Fibroblast of lung (primary cell): Measurements from ENCODE around the gene MAP2K2. TPM values are rescaled to one million over a fixed set of nuclear protein-coding genes. Genes with fewer than 3 reads are reported as not detected.

Experiments used
- DNase-seq, 2 donors: peaks; one replicate each; pipeline versions ENCODE4 v3.0.0 to v3.0.0-alpha.2; 2010; ENCODE audit warnings: low read depth in 2 of 2
- H2AFZ ChIP-seq: 2 replicates; pipeline ENCODE4 v1.5.1; 2012; ENCODE audit warnings: low read length, control low read depth, inconsistent platforms
- H3K27ac ChIP-seq: 2 replicates; pipeline ENCODE4 v1.5.1; 2011; ENCODE audit warnings: low read length, control low read depth; ENCODE audit not compliant: insufficient read depth
- H3K27me3 ChIP-seq: 2 replicates; pipeline ENCODE4 v1.5.1; 2011; ENCODE audit warnings: mild to moderate bottlenecking, low read length; ENCODE audit not compliant: control insufficient read depth, insufficient read depth
- H3K36me3 ChIP-seq: 2 replicates; pipeline ENCODE4 v1.5.1; 2011; ENCODE audit warnings: low read length; ENCODE audit not compliant: control insufficient read depth, insufficient read depth
- H3K4me1 ChIP-seq: 2 replicates; pipeline ENCODE4 v1.5.1; 2011; ENCODE audit warnings: low read length; ENCODE audit not compliant: control insufficient read depth, insufficient read depth; ENCODE audit errors: extremely low read depth
- H3K4me2 ChIP-seq: 2 replicates; pipeline ENCODE4 v1.5.1; 2011; ENCODE audit warnings: low read length, control low read depth; ENCODE audit not compliant: insufficient read depth; ENCODE audit errors: extremely low read depth
- H3K4me3 ChIP-seq, 4 experiments: fragments of 200-600 bp in 1 of 4; sonication (generic) in 1 of 4; replicated peaks in 1 of 4; 2 replicates each; pipeline ENCODE4 v1.5.1; 2011 to 2016; ENCODE audit warnings: low read length in 4 of 4, low read depth in 3 of 4, mild to moderate bottlenecking in 3 of 4, control low read depth in 2 of 4, inconsistent platforms in 1 of 4, mixed read lengths in 1 of 4; ENCODE audit not compliant: insufficient read depth in 1 of 4; ENCODE audit errors: control extremely low read depth in 1 of 4
- H3K79me2 ChIP-seq: 2 replicates; pipeline ENCODE4 v1.5.1; 2012; ENCODE audit warnings: mild to moderate bottlenecking, low read length, inconsistent platforms; ENCODE audit not compliant: control insufficient read depth, insufficient read depth
- H3K9ac ChIP-seq: 2 replicates; pipeline ENCODE4 v1.5.1; 2011; ENCODE audit warnings: mild to moderate bottlenecking, low read length, control low read depth; ENCODE audit not compliant: insufficient read depth
- H3K9me3 ChIP-seq: 2 replicates; pipeline ENCODE4 v1.5.1; 2012; ENCODE audit warnings: low read depth, low read length; ENCODE audit not compliant: control insufficient read depth, insufficient read depth
- H4K20me1 ChIP-seq: 2 replicates; pipeline ENCODE4 v1.5.1; 2011; ENCODE audit warnings: low read length; ENCODE audit not compliant: control insufficient read depth, insufficient read depth; ENCODE audit errors: extremely low read depth
- CTCF ChIP-seq, 2 donors: IDR thresholded peaks in 1 of 2; conservative IDR thresholded peaks in 1 of 2; 1 replicate in 1 of 2; 2 replicates in 1 of 2; pipeline ENCODE4 v1.5.1; 2011 to 2012; ENCODE audit warnings: low read length in 2 of 2, control low read depth in 1 of 2, inconsistent platforms in 1 of 2, low read depth in 1 of 2, mild to moderate bottlenecking in 1 of 2
- EZH2 ChIP-seq: IDR thresholded peaks from 2 replicates; pipeline ENCODE4 v1.5.1; 2012; ENCODE audit warnings: low read length, control low read depth, mild to moderate bottlenecking; ENCODE audit errors: missing control alignments
- polyA plus RNA-seq, 2 donors: library from polyadenylated mRNA; depleted of rRNA in 1 of 2; stranded (reverse) in 1 of 2; unstranded in 1 of 2; fragments of >200 nt; gene quantifications; 2 replicates each; pipeline ENCODE4 v1.2.1, GENCODE V29; 2011 to 2012; ENCODE audit warnings: missing spikeins in 1 of 2
- total RNA-seq: library from RNA; depleted of rRNA; stranded (reverse); fragments of >200 nt; gene quantifications from 2 replicates; pipeline ENCODE4 v1.2.1, GENCODE V29; 2014

MAP2K2 gene
- total and polyA plus RNA-seq, 2 donors (not counting 1 experiment from before 2014, with no cell fraction given) = 61.6 to 159 TPM

GRCh38 chr19:4054441-4055208 is 69.3 kb downstream of the MAP2K2 start:
- no peak overlapping the region for H2AFZ ChIP-seq
- no peaks in the 10 kb centered on the region for H3K27me3 ChIP-seq
- DNase-seq = no peak
- H3K36me3 ChIP-seq = peaks cover 28% of the 10 kb centered on the region
- peaks cover 4% of the 10 kb centered on the region for H4K20me1 ChIP-seq
- peaks cover 91% of the 10 kb centered on the region for H3K79me2 ChIP-seq
- H3K9ac ChIP-seq = no peak overlapping the region
- no peaks in the 10 kb centered on the region for H3K9me3 ChIP-seq
- no peak overlapping the region for H3K4me2 ChIP-seq
- H3K4me3 ChIP-seq = no peak overlapping the region
- TF ChIP-seq EZH2 = no peak
- no peak for TF ChIP-seq CTCF (conservative IDR thresholded peaks at IDR 0.05 in 1 of 2, IDR thresholded peaks at IDR 0.05 in 1 of 2; ENCODE audit: low read depth in 1 of 2, low read length in 2 of 2)
- H3K27ac ChIP-seq = no peak overlapping the region
- H3K4me1 ChIP-seq = peaks cover 31% of the 10 kb centered on the region

- Histone ChIP-seq H3K79me2 (peaks cover 90% of the 10 kb centered on the region), H3K36me3 (peaks cover 28% of the 10 kb centered on the region), H3K9me3 (no peaks in the 10 kb centered on the region), H3K4me3 (no peak overlapping the region), H2AFZ (no peak overlapping the region), H3K27me3 (no peaks in the 10 kb centered on the region), H3K9ac (no peak overlapping the region), H3K27ac (no peak overlapping the region), H4K20me1 (peaks cover 4% of the 10 kb centered on the region), H3K4me2 (no peak overlapping the region), H3K4me1 (peaks cover 22% of the 10 kb centered on the region)
- peak in 1 of 2 donors; percentile 13 for DNase-seq
- TF ChIP-seq CTCF (conservative IDR thresholded peaks at IDR 0.05 in 1 of 2, IDR thresholded peaks at IDR 0.05 in 1 of 2; ENCODE audit: low read depth in 1 of 2, low read length in 2 of 2) (no peak), EZH2 (no peak)
These were observed 70.2 kb downstream of the MAP2K2 start for GRCh38 chr19:4053423-4054324.

DNA sequence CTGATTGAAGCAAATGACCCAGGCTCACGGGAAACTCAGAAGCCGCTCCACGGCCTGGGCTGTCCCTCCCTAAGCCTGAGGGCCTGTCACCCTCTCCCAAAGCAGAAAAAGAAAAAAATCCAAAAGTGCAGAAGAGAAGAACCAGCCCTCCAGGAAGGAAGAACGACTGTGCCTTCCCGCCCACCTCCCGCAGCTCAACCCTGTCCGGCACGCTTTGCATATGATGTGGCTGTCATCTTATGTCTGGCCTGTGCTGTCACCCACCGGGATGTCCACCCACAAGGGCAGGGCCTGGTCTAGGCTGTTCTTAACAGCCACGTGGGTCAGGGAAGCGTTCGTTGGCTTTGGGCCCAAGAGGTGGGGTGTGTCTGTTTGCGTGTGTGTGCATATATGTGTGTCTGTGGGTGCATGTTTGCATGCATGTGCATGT is 70.9 kb downstream of the MAP2K2 start:
- Histone ChIP-seq H3K9ac (no peak overlapping the region), H3K4me1 (peaks cover 17% of the 10 kb centered on the region), H4K20me1 (peaks cover 4% of the 10 kb centered on the region), H3K4me3 (no peak overlapping the region), H3K9me3 (no peaks in the 10 kb centered on the region), H3K79me2 (peaks cover 91% of the 10 kb centered on the region), H3K27me3 (no peaks in the 10 kb centered on the region), H3K36me3 (peaks cover 31% of the 10 kb centered on the region), H3K4me2 (peak overlapping the region; percentile 0), H2AFZ (no peak overlapping the region), H3K27ac (peak overlapping the region; percentile 2)
- no peak for DNase-seq
- TF ChIP-seq CTCF (conservative IDR thresholded peaks at IDR 0.05 in 1 of 2, IDR thresholded peaks at IDR 0.05 in 1 of 2; ENCODE audit: low read depth in 1 of 2, low read length in 2 of 2) (no peak), EZH2 (no peak)
